ENCODE measurements around the gene MGAM2.

GRCh38 chr7:142098004-142098403 is 13.5 kb upstream of the MGAM2 start:
- no peak for TF ChIP-seq CTCF (IDR thresholded peaks at IDR 0.05; ENCODE audit: low read length)
- TF ChIP-seq EZH2 (IDR thresholded peaks at IDR 0.05; ENCODE audit: borderline replicate concordance, low read length): no peak

Measured in OCI-LY1 (cell line).